IPS DF 4.7 (cell line): ENCODE measurements around the gene ASB13.

ENCODE experiments used
- DNase-seq: peaks from one replicate; pipeline ENCODE4 v3.0.0-alpha.2; 2013; ENCODE audit warnings: low spot score; ENCODE audit errors: extremely low read depth

Gene ASB13

GRCh38 chr10:5589661-5590511 lies 76.5 kb downstream of the ASB13 start:
- no peak for DNase-seq

- no peak for DNase-seq
Observed at GRCh38 chr10:5589011-5589660, 77.3 kb downstream of the ASB13 start.
